HG03442 (cell line): ENCODE results near the gene UGT3A1.
"Not testable (repeated sequence)": the region's sequence is repeated elsewhere in the genome, so short reads cannot be mapped to it uniquely, and the experiment has no call there.

ENCODE experiments used
- ATAC-seq: cut with Tn5 transposase; IDR thresholded peaks from one replicate; pipeline ENCODE4 v1.9.1; 2021; ENCODE audit warnings: mild to moderate bottlenecking, moderate library complexity; ENCODE audit not compliant: unreplicated experiment

UGT3A1 gene, protein sequence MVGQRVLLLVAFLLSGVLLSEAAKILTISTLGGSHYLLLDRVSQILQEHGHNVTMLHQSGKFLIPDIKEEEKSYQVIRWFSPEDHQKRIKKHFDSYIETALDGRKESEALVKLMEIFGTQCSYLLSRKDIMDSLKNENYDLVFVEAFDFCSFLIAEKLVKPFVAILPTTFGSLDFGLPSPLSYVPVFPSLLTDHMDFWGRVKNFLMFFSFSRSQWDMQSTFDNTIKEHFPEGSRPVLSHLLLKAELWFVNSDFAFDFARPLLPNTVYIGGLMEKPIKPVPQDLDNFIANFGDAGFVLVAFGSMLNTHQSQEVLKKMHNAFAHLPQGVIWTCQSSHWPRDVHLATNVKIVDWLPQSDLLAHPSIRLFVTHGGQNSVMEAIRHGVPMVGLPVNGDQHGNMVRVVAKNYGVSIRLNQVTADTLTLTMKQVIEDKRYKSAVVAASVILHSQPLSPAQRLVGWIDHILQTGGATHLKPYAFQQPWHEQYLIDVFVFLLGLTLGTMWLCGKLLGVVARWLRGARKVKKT

DNA sequence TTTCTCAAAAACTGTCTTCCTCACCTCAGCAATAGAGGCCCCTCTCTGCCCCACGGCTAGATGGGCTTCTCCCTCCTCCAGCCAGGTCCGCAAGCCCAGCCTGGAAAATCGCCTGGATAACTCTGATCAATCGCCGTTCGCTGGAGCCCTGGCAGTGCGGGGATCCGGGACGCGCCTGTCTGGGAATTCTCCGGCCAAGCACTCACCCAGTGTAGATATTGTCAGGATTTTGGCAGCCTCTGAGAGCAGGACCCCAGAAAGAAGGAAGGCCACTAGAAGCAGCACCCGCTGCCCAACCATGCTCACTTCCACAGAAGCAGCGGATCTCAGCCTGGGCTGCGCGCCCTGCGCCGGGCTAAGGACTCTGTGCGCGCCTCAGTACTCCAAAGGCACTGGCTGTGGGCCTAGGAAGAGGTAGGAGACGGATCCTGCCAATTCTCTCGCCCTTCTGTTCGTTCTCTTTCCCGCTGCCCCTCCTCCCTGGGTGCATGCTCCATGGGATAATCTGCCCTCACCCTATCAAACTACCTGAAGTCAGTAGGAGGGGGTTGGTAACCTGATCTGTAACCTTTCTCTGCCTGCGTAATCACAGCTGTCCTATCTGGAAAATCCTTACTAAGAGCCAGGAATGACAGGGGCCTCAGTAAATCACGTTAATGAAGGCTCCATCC lies at the start of gene UGT3A1:
UGT3A1 (minus strand) TSS at position 450 of the 671 bp plus-strand sequence; CDS start at position 300, 150 bp downstream.
- no peak for ATAC-seq

DNA sequence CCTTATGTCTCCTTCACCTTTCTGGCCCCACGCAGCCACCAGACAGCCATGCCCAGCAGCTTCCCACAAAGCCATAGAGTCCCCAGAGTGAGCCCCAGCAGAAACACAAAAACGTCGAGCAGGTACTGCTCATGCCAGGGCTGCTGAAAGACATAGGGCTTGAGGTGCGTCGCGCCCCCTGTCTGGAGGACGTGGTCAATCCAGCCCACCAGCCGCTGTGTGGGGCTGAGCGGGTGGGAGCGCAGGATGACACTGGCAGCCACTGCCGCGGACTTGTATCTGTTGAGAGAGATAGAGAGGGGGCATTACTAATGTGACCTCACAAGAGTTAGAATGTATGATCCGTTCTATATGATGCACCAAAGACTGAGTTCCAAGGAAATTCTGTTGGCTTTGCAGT lies 44.5 kb upstream of the UGT3A1 start:
- ATAC-seq = no peak

DNA sequence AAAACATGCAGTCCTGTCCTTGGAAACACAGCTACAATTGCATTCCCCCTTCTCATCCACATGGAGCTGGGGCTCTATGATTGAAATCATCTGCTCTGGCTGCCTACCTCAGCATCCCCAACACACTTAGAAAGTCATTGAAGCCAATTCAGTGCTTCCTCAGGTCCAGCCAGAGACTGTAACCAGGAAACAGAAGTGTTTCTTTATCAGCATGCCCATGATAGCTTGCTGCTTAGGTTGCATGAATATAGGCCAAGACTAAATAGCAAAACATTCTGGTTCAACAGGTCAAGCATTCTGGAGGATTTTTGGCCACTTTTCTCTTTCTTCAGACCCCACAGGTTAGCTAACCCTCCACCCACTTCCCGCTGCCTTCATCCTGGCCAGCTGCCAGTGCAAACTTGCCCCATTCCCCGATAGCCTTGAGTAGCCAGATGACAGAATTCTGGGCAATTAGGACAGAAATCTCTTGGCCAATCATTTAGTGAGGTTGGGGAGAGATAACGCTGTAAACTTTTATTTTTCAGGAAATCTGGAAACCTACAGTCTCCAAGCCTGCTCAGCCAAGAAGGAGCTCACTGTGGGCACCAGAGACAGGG lies 43.4 kb upstream of the UGT3A1 start:
- ATAC-seq = not testable (repeated sequence)

DNA sequence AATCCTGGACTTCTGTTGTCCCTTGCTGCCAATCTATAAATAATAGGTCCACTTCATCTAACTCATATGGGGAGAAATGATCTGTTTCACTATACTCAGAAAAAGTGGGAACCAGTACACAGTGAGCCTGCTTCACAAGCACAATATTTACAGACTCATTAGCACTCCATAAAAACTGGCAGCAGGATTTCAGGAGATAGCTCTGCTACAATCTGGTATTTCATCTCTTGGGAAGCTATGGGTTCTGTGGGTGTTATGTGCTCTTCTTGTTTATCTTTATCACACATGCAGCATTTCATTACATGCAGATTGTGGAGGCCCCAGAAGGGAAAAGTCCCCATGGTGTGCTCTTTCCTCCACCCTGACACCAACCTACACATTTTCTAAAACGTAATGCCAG lies 42.3 kb upstream of the UGT3A1 start:
- no peak for ATAC-seq

DNA sequence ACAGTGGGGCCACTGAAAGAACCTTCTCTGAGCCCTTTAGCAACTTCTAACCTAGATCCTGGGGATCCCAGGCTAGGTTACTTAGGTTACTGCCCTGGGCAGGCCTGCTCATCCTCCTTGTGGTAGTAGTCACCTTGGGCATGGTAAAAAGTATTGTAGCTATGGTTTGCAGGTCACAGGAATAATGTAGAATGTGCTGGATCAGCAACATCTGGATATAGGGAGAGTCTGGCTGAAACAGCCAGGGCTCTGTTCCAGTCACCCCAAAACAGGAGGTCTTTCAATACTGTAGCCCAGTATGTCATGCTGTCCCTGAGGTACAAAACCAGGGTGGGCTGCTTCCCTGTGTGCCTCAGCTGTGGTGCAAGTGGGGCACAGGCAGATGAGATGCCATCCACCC lies 41.9 kb upstream of the UGT3A1 start:
- ATAC-seq = no peak

DNA sequence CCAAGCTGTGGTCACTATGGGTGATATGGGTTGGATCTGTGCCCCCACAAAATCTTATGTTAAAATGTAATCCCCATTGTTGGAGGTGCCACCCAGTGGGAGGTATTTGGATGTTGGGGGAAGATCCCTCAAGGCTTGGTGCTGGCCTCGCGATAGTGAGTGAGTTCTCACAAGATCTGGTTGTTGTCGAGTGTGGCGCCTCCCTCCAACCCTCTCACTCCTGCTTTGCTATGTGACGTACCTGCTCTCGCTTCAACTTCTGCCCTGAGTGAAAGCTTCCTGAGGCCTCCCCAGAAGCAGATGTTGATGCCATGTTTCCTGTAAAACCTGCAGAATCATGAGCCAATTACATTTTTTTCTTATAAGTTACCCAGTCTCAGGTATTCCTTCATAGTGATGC lies 40.0 kb upstream of the UGT3A1 start:
- no peak for ATAC-seq

DNA sequence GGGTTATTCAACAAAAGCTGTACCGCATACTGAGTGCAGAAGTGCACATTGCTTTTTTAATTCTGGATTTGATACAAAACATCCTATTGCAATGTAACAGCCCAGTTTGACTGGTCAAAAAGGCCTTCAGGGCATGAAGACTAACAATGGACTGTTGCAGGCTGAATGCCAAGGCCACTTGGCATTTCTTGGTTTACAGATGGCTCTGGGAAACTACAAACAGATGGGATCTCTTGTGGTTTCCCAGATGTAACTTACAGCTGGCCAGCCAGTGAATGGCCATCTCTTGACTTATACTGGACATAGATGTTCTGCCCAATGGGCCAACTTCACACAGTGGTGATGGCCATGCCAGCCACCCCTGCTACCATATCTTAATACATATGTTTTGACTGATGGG lies 38.7 kb upstream of the UGT3A1 start:
- ATAC-seq = no peak

DNA sequence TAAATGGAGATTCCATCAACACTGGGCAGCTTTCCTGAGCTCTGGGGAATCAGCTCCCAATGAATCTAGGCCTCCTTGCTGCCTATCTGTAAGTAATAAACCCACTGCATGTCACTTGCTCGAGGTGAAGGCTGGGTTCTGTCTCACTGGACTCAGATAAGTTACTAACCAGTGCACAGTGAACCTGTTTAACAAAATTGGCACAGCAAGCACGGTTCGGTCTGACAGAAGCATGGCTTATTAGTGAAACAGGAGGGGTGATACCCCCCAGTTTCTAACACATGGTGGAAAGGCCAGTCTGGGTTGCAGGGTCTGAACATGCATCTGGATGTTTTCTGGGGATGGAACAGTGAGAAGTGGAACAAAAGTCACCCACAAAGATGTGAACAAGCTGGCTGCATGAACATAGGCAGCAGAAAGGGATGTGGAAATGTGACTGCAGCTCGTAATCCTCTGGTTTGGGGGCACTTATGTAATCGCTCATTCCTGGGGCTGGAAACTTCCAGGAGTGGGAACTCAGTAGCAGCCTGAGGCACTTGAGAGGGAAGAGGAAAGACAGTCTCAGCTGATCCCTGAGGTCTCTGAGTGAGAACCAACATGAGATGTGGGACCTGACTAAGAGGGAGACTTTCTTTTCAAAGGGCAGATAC lies 37.8 kb upstream of the UGT3A1 start:
- no peak for ATAC-seq

DNA sequence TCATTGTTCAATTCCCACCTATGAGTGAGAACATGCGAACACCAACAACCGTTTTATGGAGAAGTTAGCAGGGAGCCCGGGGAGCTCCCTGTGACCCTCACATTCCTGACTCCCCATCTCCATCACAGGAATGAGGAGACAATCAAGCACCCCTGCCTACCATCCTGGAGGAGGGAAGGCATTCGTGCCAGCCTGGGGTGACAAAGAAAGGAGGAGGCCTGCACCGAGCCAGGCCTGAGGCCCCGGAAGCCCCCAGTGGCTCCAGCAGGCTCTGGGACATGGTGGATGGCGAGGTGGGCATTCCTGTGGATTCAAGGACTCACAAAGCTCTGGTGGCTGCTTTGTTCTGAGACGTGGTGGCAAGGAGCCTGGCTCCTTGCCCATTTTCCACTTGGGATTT lies 36.5 kb upstream of the UGT3A1 start:
- ATAC-seq = no peak

DNA sequence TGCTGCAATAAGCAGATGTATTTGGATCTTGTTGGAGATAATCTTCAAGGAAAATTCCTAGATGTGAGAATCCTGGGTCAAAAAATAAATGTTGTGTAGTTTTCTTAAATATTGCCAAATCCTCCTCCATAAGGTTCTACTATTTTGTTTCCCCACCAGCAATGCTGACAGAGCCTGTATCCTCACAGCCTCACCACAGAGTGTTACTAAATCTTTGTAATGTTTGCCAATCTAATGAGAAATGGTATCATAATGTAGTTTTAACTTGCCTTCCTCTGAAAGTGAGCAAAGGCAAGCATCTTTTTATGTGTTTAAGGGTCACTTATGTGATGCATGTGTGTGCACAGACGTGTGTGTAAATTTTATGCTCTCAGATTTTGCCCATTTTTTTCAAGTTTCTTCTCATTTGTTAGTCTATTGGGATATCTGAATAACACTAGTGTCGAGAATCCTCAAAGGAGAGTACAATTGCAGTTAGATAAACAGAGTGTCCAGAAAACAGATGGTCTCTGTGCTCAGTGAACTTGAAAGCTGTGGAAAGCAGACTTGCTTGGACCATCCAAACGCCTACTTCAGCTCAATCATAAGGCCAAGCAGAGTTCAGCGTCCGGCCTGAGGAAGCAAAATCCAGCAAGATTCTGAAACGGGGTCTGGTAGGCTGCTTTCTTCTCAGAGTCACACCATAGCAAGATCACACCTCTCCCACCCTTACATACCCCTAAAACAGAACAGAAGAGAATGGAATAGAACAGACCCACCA lies 35.7 kb upstream of the UGT3A1 start:
- no peak for ATAC-seq

DNA sequence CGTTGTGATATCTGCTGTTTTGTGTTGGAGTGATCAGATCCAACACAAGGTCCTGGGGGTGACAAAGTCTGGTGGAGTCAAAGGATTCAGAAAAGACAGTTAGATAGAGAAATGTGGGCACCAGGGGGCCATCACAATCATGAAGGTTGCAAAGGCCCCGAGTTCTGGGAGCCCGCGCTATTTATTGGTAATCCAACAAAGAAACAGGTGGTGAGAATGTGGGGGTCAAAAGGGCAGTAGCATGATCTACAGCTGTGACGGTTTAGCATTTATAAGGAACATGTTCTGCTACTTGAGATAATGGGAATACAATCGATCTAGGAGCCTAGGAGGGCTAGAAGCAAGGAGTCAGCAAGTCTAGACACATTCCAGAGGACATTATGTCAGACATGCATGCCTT lies 31.1 kb upstream of the UGT3A1 start:
- not testable (repeated sequence) for ATAC-seq

DNA sequence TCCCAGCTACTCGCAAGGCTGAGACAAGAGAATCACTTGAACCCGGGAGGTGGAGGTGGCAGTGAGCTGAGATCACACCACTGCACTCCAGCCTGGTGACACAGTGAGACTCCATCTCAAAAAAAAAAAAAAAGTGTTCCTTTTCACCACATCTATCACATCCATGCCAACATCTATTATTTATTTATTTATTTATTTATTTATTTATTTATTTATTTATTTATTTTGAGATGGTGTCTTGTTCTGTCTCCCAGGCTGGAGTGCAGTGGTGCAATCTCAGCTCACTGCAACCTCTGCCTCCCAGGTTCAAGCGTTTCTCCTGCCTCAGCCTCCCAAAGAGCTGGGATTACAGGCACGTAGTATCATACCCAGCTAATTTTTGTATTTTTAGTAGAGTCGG lies 28.4 kb upstream of the UGT3A1 start:
- ATAC-seq = not testable (repeated sequence)

DNA sequence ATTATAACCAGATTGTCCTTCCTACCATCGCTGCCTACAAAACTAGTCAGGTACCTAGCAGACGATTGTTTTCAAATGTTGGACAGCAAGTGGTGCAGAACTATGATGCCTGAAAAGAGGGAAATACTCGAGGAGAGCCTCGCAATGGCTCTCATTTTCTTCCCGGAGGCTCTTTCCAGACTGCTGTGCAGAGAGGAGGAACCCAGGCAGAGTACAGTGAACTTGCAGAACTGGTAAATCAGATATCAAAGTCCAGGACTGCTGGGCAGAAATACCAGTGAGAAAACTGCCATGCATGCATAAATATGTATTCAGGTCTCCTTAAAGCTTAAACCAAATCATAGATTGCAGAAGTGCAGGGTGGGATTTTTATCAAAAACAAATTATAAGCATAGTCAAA lies 26.4 kb upstream of the UGT3A1 start:
- no peak for ATAC-seq

DNA sequence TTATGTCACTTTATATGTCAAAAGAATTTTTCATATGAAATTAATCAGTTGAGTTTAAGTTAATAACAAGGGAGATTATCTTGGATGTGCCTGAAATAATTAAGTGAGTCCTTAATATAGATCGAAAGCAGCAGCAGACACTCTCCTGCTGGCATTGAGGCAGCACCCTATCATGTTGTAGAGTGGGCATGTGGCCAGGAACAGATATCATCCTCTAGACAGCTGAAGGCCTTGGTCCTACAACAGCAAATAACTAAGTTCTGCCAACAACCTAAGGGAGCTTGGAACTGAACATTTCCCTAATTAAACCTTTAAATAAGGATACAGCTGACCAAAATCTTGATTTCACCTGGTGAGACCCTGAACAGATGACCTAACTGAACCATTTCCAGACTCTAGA lies 25.8 kb upstream of the UGT3A1 start:
- no peak for ATAC-seq

DNA sequence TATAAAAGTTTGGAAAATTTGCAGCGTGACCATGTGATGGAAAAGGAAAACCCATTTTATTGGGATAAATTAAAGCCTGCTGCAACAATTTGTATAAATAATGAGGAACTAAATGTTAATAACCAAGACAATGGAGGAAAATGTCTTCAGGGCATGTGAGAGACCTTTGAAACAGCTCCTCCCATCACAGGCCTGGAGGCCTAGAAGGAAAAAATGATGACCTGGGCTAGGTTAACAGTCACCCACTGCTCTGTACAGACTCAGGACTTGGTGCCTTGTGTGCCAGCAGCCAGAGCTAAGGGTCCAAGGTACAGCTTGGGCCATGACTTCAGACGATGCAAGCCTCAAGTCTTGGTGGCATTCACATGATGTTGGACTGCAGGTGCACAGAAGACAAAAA lies 22.0 kb upstream of the UGT3A1 start:
- ATAC-seq = no peak

DNA sequence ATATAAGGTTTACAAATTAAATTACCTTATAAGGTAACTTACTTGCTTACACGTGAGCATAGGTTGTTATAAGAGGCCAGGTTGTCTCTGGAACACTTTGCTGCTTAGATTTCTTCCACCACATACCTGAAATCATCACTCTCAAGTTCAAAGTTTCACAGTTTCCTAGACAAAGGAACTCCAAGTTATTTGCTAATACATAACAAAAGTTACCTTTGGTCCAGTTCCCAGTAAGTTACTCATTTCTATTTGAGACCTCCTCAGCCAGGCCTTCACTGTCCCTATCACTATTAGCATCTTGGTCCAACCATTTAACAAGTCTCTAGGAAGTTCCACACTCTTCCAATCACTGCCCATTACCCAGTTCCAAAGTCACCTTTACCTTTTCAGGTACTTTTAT lies 18.5 kb upstream of the UGT3A1 start:
- no peak for ATAC-seq

DNA sequence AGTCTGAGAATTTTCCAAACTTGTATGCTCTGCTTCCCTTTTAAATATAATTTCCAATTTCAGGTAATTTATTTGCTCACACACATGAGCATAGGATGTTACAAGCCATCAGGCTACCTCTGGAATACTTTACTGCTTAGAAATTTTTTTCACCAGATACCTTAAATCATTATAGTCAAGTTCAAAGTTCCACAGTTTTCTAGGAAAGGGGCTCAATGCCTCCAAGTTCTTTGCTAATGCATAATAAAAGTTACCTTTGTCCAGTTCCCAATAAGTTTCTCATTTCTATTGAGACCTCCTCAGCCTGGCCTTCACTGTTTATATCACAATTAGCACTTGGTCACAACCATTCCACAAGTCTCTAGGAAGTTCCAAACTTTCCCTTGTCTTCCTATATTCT lies 16.2 kb upstream of the UGT3A1 start:
- no peak for ATAC-seq

DNA sequence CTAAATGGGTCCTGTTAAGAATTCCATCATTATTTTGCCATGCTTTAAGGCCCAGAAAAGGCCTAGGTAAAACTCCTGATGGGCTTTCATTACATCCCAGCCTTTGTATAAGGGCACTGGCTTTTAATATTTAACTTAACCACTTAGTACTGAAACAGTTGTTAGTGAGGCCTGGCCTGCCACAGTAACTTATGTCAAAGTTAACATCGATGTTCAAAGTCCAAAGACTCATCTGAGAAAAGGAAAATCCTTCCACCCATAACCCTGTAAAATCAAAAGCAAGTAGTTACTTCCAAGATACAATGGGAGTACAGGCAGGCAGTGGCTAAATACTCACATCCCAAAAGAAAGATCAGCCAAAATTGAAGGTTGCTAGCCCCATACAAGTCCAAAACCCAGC lies 15.0 kb upstream of the UGT3A1 start:
- ATAC-seq = no peak

DNA sequence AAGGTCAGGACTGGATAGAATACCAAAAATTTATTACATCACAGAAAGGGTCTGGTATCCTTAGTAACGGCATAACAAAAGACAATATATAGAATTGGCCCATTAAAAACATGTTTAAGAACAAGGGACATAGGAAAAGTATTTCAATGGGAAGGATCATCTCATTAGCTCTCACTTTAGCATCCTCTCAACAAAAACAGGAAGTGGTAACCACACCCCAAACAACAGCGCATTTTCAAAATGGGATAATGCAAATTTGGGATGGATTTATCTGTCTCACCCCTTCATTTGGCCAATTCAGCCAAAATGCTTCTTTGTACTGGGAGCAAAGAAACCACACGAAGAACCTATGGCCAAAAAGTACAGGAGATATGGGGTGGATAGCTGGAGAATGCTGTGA lies 9.8 kb upstream of the UGT3A1 start:
- no peak for ATAC-seq

DNA sequence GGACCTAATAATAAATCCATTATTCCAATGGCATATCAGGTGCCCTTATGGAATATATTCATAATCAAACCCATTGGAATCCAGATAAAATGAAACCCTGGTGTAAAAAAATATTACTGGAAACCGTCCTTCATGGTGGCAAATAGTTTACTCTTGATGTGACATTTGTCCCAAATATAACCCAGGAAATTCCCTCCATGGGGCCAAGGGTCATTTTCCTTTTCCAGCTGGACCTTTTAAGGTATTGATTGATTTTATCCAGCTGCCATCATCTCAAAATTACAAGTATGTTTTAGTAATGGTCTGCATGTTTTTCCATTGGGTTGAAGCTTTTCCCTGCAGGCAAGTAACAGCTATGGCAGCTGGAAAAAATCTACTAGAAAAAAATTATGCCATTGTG lies 8.4 kb upstream of the UGT3A1 start:
- ATAC-seq = no peak

DNA sequence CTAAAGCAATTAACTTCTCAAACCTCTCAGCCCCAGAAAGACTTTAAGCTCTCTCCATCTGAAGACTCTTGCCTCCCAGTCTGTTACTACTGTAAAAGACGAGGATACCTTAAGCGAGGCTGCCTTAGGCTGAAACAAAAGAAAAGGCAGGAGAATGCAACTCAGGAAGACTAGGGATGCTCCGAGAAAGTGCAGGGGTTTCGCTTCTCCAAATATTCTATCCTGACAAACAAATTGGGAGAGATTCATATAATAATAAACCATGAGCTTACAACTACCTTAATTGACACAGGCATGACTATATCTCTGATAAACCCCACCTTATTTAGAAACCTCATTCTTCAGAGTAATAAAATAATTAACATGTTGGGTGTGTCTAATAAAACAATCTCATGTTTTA lies 4.9 kb upstream of the UGT3A1 start:
- no peak for ATAC-seq
